NCI-H524 treated with DMSO at 0.1 percent for 48 hours (cell line): ENCODE data around the gene DCC.

Experiments
- DNase-seq: peaks from one replicate; lab custom pipeline; 2025; lab: John Stamatoyannopoulos, UW

The DCC gene

GRCh38 chr18:52920665-52921064 lies 580.7 kb downstream of the DCC start:
- DNase-seq = no peak

GRCh38 chr18:52933356-52933755 lies 593.4 kb downstream of the DCC start:
- DNase-seq = no peak

- no peak for DNase-seq
Measured at GRCh38 chr18:52936931-52937330, 596.9 kb downstream of the DCC start.

- DNase-seq = no peak
Measured at GRCh38 chr18:52937840-52938239, 597.8 kb downstream of the DCC start.

GRCh38 chr18:52945552-52945951 lies 605.6 kb downstream of the DCC start:
- DNase-seq = no peak

GRCh38 chr18:52948868-52949444 lies 609.0 kb downstream of the DCC start:
- DNase-seq = no peak

GRCh38 chr18:52950155-52950554 lies 610.2 kb downstream of the DCC start:
- no peak for DNase-seq

GRCh38 chr18:52953387-52953786 lies 613.4 kb downstream of the DCC start:
- DNase-seq = no peak

GRCh38 chr18:52963481-52963880 lies 623.5 kb downstream of the DCC start:
- no peak for DNase-seq

- DNase-seq = no peak
Measured at GRCh38 chr18:52970686-52971085, 630.7 kb downstream of the DCC start.

- DNase-seq = no peak
Measured at GRCh38 chr18:52971097-52971496, 631.1 kb downstream of the DCC start.

GRCh38 chr18:52979892-52980291 lies 639.9 kb downstream of the DCC start:
- no peak for DNase-seq

GRCh38 chr18:52991246-52991645 lies 651.2 kb downstream of the DCC start:
- no peak for DNase-seq

GRCh38 chr18:52992041-52992440 lies 652.0 kb downstream of the DCC start:
- peak; percentile 39 for DNase-seq

GRCh38 chr18:52995875-52996274 lies 655.9 kb downstream of the DCC start:
- no peak for DNase-seq

GRCh38 chr18:52999633-53000032 lies 659.6 kb downstream of the DCC start:
- no peak for DNase-seq

- DNase-seq = peak; percentile 36
Measured at GRCh38 chr18:53004798-53005197, 664.8 kb downstream of the DCC start.

GRCh38 chr18:53018791-53019190 lies 678.8 kb downstream of the DCC start:
- DNase-seq = no peak

GRCh38 chr18:53025247-53025646 lies 685.2 kb downstream of the DCC start:
- DNase-seq = no peak

- DNase-seq = no peak
Measured at GRCh38 chr18:53028565-53028964, 688.6 kb downstream of the DCC start.

- DNase-seq = no peak
Measured at GRCh38 chr18:53033128-53033527, 693.1 kb downstream of the DCC start.

GRCh38 chr18:53038608-53039007 lies 698.6 kb downstream of the DCC start:
- DNase-seq = no peak

- no peak for DNase-seq
Measured at GRCh38 chr18:53040286-53040685, 700.3 kb downstream of the DCC start.

GRCh38 chr18:53056064-53056463 lies 716.1 kb downstream of the DCC start:
- DNase-seq = no peak

GRCh38 chr18:53070788-53071187 lies 730.8 kb downstream of the DCC start:
- peak; percentile 1 for DNase-seq
